T1000 (cell line): ENCODE results near the gene ARHGEF10L.

Experiments used
- DNase-seq: peaks from one replicate; lab custom pipeline; 2025; ENCODE audit warnings: mixed read lengths; lab: John Stamatoyannopoulos, UW

The ARHGEF10L gene

GRCh38 chr1:17676387-17677060 lies 137.0 kb downstream of the ARHGEF10L start:
- no peak for DNase-seq

- DNase-seq: no peak
Measured at GRCh38 chr1:17678011-17678410, 138.5 kb downstream of the ARHGEF10L start.

- DNase-seq: no peak
Measured at GRCh38 chr1:17679856-17680255, 140.4 kb downstream of the ARHGEF10L start.

GRCh38 chr1:17680308-17680707 lies 140.8 kb downstream of the ARHGEF10L start:
- DNase-seq: no peak

GRCh38 chr1:17682400-17682799 lies 142.9 kb downstream of the ARHGEF10L start:
- DNase-seq: no peak

GRCh38 chr1:17683598-17683997 lies 144.1 kb downstream of the ARHGEF10L start:
- no peak for DNase-seq

- no peak for DNase-seq
Measured at GRCh38 chr1:17684810-17685209, 145.3 kb downstream of the ARHGEF10L start.

- no peak for DNase-seq
Measured at GRCh38 chr1:17686258-17686657, 146.8 kb downstream of the ARHGEF10L start.

- no peak for DNase-seq
Measured at GRCh38 chr1:17687145-17687544, 147.6 kb downstream of the ARHGEF10L start.

- DNase-seq: no peak
Measured at GRCh38 chr1:17688217-17688810, 148.8 kb downstream of the ARHGEF10L start.

- DNase-seq: no peak
Measured at GRCh38 chr1:17689011-17689410, 149.5 kb downstream of the ARHGEF10L start.

- DNase-seq: no peak
Measured at GRCh38 chr1:17690906-17691634, 151.6 kb downstream of the ARHGEF10L start.

GRCh38 chr1:17692645-17693044 lies 153.1 kb downstream of the ARHGEF10L start:
- no peak for DNase-seq

GRCh38 chr1:17696417-17697301 lies 157.2 kb downstream of the ARHGEF10L start:
- DNase-seq: no peak

- no peak for DNase-seq
Measured at GRCh38 chr1:17697458-17697857, 158.0 kb downstream of the ARHGEF10L start.

GRCh38 chr1:17699581-17699980 lies 160.1 kb downstream of the ARHGEF10L start:
- DNase-seq: no peak

- no peak for DNase-seq
Measured at GRCh38 chr1:17700945-17701810, 161.7 kb downstream of the ARHGEF10L start.

GRCh38 chr1:17704176-17704575 lies 164.7 kb downstream of the ARHGEF10L start:
- DNase-seq: no peak

GRCh38 chr1:17706445-17706844 lies 166.9 kb downstream of the ARHGEF10L start:
- no peak for DNase-seq

- no peak for DNase-seq
Measured at GRCh38 chr1:17709981-17710380, 170.5 kb downstream of the ARHGEF10L start.

GRCh38 chr1:17710889-17711576 lies 171.5 kb downstream of the ARHGEF10L start:
- DNase-seq: no peak
